ENCODE results near the gene SLC40A1. TPM values are rescaled to one million over a fixed set of nuclear protein-coding genes. Genes with fewer than 3 reads are reported as not detected.

The SLC40A1 gene
- total and polyA plus RNA-seq, 10 of the 15 experiments (the other 5 are each of a cell fraction or from before 2014, with no cell fraction given) = 0.01 to 0.38 (median 0.08) TPM; not detected in 7

DNA sequence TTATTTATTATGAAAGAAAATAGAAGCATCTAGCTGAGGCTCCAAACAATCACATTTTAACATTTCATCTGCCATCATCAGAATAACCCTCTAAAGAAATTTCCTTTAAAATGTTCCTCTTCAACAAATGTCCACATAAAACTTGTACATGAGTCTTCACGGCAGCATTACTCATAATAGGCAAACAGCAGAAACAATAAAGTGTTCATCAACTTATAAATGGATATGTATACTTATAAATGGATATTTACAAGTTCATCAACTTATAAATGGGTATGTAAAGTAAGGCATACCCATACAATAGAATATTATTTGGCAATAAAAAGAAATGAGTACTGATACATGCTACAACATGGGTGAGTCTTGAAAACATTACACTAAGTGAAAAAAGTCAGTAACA is 47.2 kb upstream of the SLC40A1 start:
- no peak for FAIRE-seq
- in situ Hi-C loops (cut with MboI) (no loop called here), intact Hi-C loops (cut with micrococcal nuclease; ENCODE audit: unreplicated experiment) (no loop called here)
- ChIA-PET SMC1A (ENCODE audit: uncharacterized antibody, unreplicated experiment) (interaction anchor here (1.1 to 1.5 kb wide), 2 partner anchors 12 to 14 kb away, joined by 3 to 5 read pairs; no protein-coding TSS in a partner anchor), POLR2A (no interaction called here), CTCF (interaction anchor here (1.1 kb wide), 1 partner anchor 13 kb away, joined by 3 read pairs; no protein-coding TSS in a partner anchor), RAD21 (ENCODE audit: unreplicated experiment) (no interaction called here)
- Histone ChIP-seq H3K79me2 (ENCODE audit: control insufficient read depth, insufficient read depth, low read length) (no peaks in the 10 kb centered on the region), H3K9ac (ENCODE audit: control insufficient read depth, insufficient read depth, low read length) (no peak overlapping the region), H3K36me3 (ENCODE audit: control insufficient read depth in 2 of 2, insufficient read depth in 2 of 2, low read length in 1 of 2) (no peaks in the 10 kb centered on the region), H3K4me1 (ENCODE audit: control insufficient read depth, insufficient read depth, low read length) (no peaks in the 10 kb centered on the region), H3K9me3 (replicated peaks; ENCODE audit: control insufficient read depth, insufficient read depth, low read length) (no peaks in the 10 kb centered on the region), H3K4me2 (ENCODE audit: control insufficient read depth, insufficient read depth) (no peak overlapping the region), H4K20me1 (ENCODE audit: control insufficient read depth, insufficient read depth) (no peaks in the 10 kb centered on the region), H3K27ac (ENCODE audit: control insufficient read depth, insufficient read depth) (no peak overlapping the region), H3K4me3 (no peak overlapping the region), H2AFZ (ENCODE audit: control insufficient read depth, low read depth, low read length) (no peak overlapping the region), H3K27me3 (replicated peaks in 1 of 2; ENCODE audit: control insufficient read depth in 2 of 2, insufficient read depth in 2 of 2, low read length in 1 of 2) (no peaks in the 10 kb centered on the region)
- WGBS (ENCODE audit: insufficient coverage, insufficient replicate concordance, low lambda C conversion rate, missing lambda C conversion rate) = 95% methylated on average over 1 of the region's 1 CpG
- BruUV-seq (replicated peaks) = no TSS peak
- no peak for ATAC-seq
- DNase-seq (ENCODE audit: low read depth, low spot score) = no peak
- TF ChIP-seq ZNF217 (IDR thresholded peaks at IDR 0.05) (no peak), SRF (IDR thresholded peaks at IDR 0.05; ENCODE audit: low read depth in 2 of 2, low read length in 2 of 2) (no peak)

DNA sequence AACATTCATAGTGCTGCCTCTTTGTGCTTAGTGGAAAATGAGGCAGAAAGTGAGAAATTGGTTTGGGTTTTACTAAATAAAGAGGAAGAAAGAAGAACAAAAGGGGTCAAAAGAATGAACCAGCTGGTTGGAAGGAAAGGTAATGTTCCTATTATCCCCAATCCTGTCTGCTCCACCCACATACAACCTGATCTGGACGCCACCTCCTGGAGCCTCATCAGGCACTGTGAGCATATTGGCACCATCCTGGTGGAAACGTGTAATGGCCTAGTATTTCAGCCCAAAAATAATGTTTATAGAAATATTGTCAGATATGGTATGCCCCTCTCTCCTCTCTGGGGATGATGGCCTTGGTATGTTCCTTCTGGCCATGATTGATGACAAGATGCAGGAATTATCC is 45.0 kb upstream of the SLC40A1 start:
- 13% methylated on average over 2 of the region's 2 CpGs for WGBS (ENCODE audit: insufficient coverage, insufficient replicate concordance, low lambda C conversion rate, missing lambda C conversion rate)
- Histone ChIP-seq H3K27me3 (replicated peaks in 1 of 2; ENCODE audit: control insufficient read depth in 2 of 2, insufficient read depth in 2 of 2, low read length in 1 of 2) (no peaks in the 10 kb centered on the region), H3K79me2 (ENCODE audit: control insufficient read depth, insufficient read depth, low read length) (no peaks in the 10 kb centered on the region), H4K20me1 (ENCODE audit: control insufficient read depth, insufficient read depth) (no peaks in the 10 kb centered on the region), H3K27ac (ENCODE audit: control insufficient read depth, insufficient read depth) (no peak overlapping the region), H3K9ac (ENCODE audit: control insufficient read depth, insufficient read depth, low read length) (no peak overlapping the region), H3K36me3 (ENCODE audit: control insufficient read depth in 2 of 2, insufficient read depth in 2 of 2, low read length in 1 of 2) (no peaks in the 10 kb centered on the region), H3K9me3 (replicated peaks; ENCODE audit: control insufficient read depth, insufficient read depth, low read length) (no peaks in the 10 kb centered on the region), H3K4me2 (ENCODE audit: control insufficient read depth, insufficient read depth) (no peak overlapping the region), H3K4me3 (no peak overlapping the region), H2AFZ (ENCODE audit: control insufficient read depth, low read depth, low read length) (no peak overlapping the region), H3K4me1 (ENCODE audit: control insufficient read depth, insufficient read depth, low read length) (no peaks in the 10 kb centered on the region)
- no peak for FAIRE-seq
- ATAC-seq = no peak; the same call in 2 of the 3 replicates
- POLR2A ChIA-PET = no interaction called here
- RAD21 ChIA-PET (ENCODE audit: unreplicated experiment) = no interaction called here
- CTCF ChIA-PET = interaction anchor here (0.7 kb wide), 1 partner anchor 37 kb away, joined by 3 read pairs; no protein-coding TSS in a partner anchor
- no peak for DNase-seq (ENCODE audit: low read depth, low spot score)
- in situ Hi-C loops (cut with MboI) (no loop called here), intact Hi-C loops (cut with micrococcal nuclease; ENCODE audit: unreplicated experiment) (no loop called here)
- SMC1A ChIA-PET (ENCODE audit: uncharacterized antibody, unreplicated experiment) = interaction anchor here (0.9 to 1.6 kb wide), 2 partner anchors 8 to 181 kb away, joined by 3 to 4 read pairs; no protein-coding TSS in a partner anchor
- BruUV-seq (replicated peaks) = no TSS peak
- TF ChIP-seq CBX3 (IDR thresholded peaks at IDR 0.05; ENCODE audit: borderline replicate concordance, low read depth) (no peak), EED (IDR thresholded peaks at IDR 0.05; ENCODE audit: low read depth) (no peak), HDAC6 (IDR thresholded peaks at IDR 0.05; ENCODE audit: unreplicated experiment) (no peak), RB1 (IDR thresholded peaks at IDR 0.05; ENCODE audit: borderline replicate concordance) (no peak), ETV6 (conservative IDR thresholded peaks at IDR 0.05 in 1 of 2, IDR thresholded peaks at IDR 0.05 in 1 of 2; ENCODE audit: borderline replicate concordance in 1 of 2, low read depth in 1 of 2) (no peak), WRNIP1 (IDR thresholded peaks at IDR 0.05; ENCODE audit: borderline replicate concordance, low read depth, low read length) (no peak)
- TF ChIP-seq, protein P1, sequence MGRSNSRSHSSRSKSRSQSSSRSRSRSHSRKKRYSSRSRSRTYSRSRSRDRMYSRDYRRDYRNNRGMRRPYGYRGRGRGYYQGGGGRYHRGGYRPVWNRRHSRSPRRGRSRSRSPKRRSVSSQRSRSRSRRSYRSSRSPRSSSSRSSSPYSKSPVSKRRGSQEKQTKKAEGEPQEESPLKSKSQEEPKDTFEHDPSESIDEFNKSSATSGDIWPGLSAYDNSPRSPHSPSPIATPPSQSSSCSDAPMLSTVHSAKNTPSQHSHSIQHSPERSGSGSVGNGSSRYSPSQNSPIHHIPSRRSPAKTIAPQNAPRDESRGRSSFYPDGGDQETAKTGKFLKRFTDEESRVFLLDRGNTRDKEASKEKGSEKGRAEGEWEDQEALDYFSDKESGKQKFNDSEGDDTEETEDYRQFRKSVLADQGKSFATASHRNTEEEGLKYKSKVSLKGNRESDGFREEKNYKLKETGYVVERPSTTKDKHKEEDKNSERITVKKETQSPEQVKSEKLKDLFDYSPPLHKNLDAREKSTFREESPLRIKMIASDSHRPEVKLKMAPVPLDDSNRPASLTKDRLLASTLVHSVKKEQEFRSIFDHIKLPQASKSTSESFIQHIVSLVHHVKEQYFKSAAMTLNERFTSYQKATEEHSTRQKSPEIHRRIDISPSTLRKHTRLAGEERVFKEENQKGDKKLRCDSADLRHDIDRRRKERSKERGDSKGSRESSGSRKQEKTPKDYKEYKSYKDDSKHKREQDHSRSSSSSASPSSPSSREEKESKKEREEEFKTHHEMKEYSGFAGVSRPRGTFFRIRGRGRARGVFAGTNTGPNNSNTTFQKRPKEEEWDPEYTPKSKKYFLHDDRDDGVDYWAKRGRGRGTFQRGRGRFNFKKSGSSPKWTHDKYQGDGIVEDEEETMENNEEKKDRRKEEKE (IDR thresholded peaks at IDR 0.05) = no peak
- TF ChIP-seq, protein P2, sequence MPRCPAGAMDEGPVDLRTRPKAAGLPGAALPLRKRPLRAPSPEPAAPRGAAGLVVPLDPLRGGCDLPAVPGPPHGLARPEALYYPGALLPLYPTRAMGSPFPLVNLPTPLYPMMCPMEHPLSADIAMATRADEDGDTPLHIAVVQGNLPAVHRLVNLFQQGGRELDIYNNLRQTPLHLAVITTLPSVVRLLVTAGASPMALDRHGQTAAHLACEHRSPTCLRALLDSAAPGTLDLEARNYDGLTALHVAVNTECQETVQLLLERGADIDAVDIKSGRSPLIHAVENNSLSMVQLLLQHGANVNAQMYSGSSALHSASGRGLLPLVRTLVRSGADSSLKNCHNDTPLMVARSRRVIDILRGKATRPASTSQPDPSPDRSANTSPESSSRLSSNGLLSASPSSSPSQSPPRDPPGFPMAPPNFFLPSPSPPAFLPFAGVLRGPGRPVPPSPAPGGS (IDR thresholded peaks at IDR 0.05; ENCODE audit: borderline replicate concordance, insufficient read depth, low read depth, low read length, poor library complexity, severe bottlenecking) = no peak
- TF ChIP-seq, protein P3, sequence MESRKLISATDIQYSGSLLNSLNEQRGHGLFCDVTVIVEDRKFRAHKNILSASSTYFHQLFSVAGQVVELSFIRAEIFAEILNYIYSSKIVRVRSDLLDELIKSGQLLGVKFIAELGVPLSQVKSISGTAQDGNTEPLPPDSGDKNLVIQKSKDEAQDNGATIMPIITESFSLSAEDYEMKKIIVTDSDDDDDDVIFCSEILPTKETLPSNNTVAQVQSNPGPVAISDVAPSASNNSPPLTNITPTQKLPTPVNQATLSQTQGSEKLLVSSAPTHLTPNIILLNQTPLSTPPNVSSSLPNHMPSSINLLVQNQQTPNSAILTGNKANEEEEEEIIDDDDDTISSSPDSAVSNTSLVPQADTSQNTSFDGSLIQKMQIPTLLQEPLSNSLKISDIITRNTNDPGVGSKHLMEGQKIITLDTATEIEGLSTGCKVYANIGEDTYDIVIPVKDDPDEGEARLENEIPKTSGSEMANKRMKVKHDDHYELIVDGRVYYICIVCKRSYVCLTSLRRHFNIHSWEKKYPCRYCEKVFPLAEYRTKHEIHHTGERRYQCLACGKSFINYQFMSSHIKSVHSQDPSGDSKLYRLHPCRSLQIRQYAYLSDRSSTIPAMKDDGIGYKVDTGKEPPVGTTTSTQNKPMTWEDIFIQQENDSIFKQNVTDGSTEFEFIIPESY (IDR thresholded peaks at IDR 0.05) = no peak

Measured in GM12878 (cell line).